ENCODE measurements around the gene RIPOR3. TPM values are rescaled to one million over a fixed set of nuclear protein-coding genes. Genes with fewer than 3 reads are reported as not detected.

The RIPOR3 gene
- total and polyA plus RNA-seq, 9 of the 15 experiments (the other 6 are each of a cell fraction or from before 2014, with no cell fraction given), result 3.3 to 62.7 (median 21.4) TPM

DNA sequence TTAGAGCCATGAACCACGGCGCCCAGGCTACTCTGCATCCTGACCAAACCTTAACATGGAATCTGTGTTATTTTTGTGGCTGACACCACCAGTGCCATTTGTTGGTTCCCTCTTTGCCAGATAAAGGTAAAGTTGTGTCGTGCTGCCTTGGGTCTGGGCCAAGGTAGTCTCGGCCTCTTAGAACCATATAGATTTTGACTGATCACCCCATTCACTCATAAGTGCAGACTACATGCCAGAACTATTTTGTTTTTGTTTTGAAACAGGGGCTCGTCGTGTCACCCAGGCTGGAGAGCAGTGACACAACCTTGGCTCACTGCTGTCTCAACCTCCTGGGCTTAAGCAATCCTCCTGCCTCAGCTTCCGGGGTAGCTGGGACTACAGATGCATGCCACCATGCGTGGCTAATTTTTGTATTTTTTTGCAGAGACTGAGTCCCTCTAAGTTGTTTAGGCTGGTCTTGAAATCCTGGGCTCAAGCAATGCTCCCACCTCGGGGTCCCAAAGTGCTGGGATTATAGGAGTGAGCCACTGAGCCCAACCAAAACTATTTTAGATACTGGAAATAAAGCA, 19.2 kb upstream of the RIPOR3 start (continued):
- TF ChIP-seq, protein P1, sequence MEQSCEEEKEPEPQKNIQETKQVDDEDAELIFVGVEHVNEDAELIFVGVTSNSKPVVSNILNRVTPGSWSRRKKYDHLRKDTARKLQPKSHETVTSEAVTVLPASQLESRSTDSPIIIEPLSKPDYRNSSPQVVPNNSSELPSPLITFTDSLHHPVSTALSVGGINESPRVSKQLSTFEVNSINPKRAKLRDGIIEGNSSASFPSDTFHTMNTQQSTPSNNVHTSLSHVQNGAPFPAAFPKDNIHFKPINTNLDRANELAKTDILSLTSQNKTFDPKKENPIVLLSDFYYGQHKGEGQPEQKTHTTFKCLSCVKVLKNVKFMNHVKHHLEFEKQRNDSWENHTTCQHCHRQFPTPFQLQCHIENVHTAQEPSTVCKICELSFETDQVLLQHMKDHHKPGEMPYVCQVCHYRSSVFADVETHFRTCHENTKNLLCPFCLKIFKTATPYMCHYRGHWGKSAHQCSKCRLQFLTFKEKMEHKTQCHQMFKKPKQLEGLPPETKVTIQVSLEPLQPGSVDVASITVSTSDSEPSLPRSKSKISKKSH (CRISPR knock-in tag; IDR thresholded peaks at IDR 0.05), result no peak
- TF ChIP-seq FOXJ2 (tag; IDR thresholded peaks at IDR 0.05), result no peak
- no peak for TF ChIP-seq ZNF589 (CRISPR knock-in tag; IDR thresholded peaks at IDR 0.05; ENCODE audit: low read depth)
- TF ChIP-seq, protein P2, sequence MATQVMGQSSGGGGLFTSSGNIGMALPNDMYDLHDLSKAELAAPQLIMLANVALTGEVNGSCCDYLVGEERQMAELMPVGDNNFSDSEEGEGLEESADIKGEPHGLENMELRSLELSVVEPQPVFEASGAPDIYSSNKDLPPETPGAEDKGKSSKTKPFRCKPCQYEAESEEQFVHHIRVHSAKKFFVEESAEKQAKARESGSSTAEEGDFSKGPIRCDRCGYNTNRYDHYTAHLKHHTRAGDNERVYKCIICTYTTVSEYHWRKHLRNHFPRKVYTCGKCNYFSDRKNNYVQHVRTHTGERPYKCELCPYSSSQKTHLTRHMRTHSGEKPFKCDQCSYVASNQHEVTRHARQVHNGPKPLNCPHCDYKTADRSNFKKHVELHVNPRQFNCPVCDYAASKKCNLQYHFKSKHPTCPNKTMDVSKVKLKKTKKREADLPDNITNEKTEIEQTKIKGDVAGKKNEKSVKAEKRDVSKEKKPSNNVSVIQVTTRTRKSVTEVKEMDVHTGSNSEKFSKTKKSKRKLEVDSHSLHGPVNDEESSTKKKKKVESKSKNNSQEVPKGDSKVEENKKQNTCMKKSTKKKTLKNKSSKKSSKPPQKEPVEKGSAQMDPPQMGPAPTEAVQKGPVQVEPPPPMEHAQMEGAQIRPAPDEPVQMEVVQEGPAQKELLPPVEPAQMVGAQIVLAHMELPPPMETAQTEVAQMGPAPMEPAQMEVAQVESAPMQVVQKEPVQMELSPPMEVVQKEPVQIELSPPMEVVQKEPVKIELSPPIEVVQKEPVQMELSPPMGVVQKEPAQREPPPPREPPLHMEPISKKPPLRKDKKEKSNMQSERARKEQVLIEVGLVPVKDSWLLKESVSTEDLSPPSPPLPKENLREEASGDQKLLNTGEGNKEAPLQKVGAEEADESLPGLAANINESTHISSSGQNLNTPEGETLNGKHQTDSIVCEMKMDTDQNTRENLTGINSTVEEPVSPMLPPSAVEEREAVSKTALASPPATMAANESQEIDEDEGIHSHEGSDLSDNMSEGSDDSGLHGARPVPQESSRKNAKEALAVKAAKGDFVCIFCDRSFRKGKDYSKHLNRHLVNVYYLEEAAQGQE (IDR thresholded peaks at IDR 0.05; ENCODE audit: borderline replicate concordance), result no peak
- TF ChIP-seq, protein P2 (CRISPR knock-in tag; IDR thresholded peaks at IDR 0.05; ENCODE audit: low read depth), result no peak
- TF ChIP-seq ZC3H8 (IDR thresholded peaks at IDR 0.05), result no peak
- TF ChIP-seq, protein P3, sequence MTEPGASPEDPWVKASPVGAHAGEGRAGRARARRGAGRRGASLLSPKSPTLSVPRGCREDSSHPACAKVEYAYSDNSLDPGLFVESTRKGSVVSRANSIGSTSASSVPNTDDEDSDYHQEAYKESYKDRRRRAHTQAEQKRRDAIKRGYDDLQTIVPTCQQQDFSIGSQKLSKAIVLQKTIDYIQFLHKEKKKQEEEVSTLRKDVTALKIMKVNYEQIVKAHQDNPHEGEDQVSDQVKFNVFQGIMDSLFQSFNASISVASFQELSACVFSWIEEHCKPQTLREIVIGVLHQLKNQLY (CRISPR knock-in tag; conservative IDR thresholded peaks at IDR 0.05), result no peak
- no peak for TF ChIP-seq TRIM24 (IDR thresholded peaks at IDR 0.05)
- TF ChIP-seq, protein P4, sequence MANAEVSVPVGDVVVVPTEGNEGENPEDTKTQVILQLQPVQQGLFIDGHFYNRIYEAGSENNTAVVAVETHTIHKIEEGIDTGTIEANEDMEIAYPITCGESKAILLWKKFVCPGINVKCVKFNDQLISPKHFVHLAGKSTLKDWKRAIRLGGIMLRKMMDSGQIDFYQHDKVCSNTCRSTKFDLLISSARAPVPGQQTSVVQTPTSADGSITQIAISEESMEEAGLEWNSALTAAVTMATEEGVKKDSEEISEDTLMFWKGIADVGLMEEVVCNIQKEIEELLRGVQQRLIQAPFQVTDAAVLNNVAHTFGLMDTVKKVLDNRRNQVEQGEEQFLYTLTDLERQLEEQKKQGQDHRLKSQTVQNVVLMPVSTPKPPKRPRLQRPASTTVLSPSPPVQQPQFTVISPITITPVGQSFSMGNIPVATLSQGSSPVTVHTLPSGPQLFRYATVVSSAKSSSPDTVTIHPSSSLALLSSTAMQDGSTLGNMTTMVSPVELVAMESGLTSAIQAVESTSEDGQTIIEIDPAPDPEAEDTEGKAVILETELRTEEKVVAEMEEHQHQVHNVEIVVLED (CRISPR knock-in tag; IDR thresholded peaks at IDR 0.05), result no peak
- TF ChIP-seq ZNF609 (CRISPR knock-in tag; IDR thresholded peaks at IDR 0.05; ENCODE audit: borderline replicate concordance), result no peak

All from K562 (cell line).